HG03575 (cell line): Measurements from ENCODE around the gene CTSG.
"Not testable (repeated sequence)": the region's sequence is repeated elsewhere in the genome, so short reads cannot be mapped to it uniquely, and the experiment has no call there.

Experiments used
- ATAC-seq: cut with Tn5 transposase; IDR thresholded peaks from one replicate; pipeline ENCODE4 v1.9.1; 2021; ENCODE audit not compliant: unreplicated experiment, insufficient number of reproducible peaks, low FRiP score; ENCODE audit errors: extremely low read depth

Gene CTSG

DNA sequence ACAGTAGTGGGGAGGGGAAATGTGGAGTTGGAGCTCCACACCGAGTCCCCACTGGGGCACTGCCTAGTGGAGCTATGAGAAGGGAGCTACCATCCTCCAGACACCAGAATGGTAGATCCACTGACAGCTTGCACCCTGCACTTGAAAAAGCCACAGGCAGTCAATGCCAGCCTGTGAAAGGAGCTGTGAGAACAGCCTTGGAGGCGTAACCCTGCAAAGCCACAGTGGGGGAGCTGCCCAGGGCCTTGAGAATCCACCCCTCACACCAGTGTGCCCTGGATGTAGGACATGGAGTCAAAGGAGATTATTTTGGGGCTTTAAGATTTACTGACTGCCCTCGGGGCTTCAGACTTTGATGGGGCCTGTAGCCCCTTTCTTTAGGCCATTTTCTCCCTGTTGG is 12.5 kb downstream of the CTSG start:
- no peak for ATAC-seq

GRCh38 chr14:24556756-24557155 is 19.3 kb downstream of the CTSG start:
- no peak for ATAC-seq

GRCh38 chr14:24549064-24549463 is 27.0 kb downstream of the CTSG start:
- ATAC-seq: not testable (repeated sequence)

DNA sequence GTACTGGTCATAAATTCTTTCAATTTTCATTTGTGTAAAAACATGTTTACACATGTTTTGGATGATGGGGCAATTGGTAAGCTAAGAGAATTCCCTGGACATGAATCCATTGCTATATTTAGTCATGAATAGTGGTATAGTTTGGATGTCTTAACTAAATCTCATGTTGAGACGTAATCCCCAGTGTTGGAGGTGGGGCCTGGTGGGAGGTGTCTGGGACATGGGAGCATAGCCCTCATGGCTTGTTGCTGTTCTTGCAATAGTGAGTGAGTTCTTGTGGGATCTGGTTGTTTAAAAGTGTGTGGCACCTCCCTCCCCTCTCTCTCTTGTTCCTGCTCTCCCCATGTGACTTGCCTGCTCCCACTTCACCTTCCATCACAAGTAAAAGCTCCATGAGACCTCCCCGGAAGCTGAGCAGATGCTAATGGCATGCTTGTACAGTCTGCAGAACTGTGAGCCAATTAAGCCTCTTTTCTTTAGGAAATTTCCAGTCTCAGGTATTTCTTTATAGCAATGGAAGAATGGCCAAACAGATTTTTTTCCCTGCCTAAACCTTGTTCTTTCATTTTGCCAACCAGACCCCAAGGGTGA is 33.6 kb downstream of the CTSG start:
- no peak for ATAC-seq

- ATAC-seq: no peak
These were observed 40.3 kb downstream of the CTSG start for GRCh38 chr14:24535737-24536136.

DNA sequence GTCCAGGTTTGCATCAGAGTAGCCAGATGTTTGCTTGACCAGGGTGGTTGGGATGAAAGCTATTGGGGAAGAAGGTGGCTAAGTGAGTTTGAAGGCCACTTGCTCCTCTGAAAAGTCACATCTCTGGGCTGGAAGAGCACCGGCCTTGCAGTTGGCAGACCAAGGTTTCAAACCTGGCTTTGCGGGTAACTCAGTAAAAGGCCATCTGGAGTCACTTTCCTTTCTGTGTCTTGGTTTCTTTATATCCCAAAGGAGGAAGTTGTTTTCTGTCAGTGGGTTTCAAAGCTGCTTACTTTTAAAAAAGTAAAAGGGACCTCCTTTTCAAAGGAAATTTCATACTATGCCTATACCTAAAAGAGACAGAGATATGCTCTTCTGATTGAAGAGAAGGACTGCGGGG is 41.8 kb downstream of the CTSG start:
- no peak for ATAC-seq

- ATAC-seq: not testable (repeated sequence)
These were observed 50.0 kb downstream of the CTSG start for GRCh38 chr14:24525877-24526620.
